ENCODE results near the gene RTN4RL2.
A peak's percentile ranks its signal among the peaks of the same experiment; 100 is the strongest.

RTN4RL2 gene

DNA sequence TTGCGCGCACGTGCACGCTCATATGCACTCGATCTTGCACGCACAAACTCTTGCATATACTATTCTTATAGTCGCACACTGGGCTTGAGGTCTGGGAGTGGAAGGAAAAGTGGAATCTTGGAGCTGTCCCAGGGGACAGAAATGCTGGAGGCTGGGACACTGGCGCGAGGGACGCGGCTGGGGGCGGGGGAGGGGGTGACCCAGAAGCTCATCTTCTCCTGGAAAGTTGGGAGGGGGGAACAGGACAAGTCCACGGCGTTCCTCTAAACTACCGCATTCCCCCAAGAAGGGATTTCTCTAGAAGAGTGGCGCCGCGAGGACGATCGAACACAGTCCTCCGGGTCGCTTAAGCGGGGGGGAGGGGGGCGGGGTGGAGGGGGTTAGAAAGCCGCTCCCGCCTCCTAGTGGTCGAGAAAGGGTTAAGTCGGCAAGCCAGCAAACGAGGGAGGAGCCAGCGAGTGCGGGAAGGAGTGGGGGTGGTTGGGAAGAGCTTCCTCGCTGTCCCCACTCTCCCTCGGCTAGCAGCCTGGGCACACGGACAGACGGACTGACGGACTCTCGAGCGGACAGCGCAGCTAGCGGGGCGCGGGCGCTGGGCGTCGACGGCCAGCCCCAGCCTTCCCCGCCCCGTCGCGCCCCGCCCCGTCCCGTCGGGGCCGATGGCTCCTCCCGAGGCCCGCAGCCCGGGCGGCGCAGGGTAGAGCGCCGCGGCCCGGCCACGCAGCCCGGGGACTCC lies at the start of gene RTN4RL2:
Gene RTN4RL2 (plus strand): TSS at position 507 of the 736 bp plus-strand sequence. CDS start 338 bp downstream, outside the sequence.
- no peak for DNase-seq

DNA sequence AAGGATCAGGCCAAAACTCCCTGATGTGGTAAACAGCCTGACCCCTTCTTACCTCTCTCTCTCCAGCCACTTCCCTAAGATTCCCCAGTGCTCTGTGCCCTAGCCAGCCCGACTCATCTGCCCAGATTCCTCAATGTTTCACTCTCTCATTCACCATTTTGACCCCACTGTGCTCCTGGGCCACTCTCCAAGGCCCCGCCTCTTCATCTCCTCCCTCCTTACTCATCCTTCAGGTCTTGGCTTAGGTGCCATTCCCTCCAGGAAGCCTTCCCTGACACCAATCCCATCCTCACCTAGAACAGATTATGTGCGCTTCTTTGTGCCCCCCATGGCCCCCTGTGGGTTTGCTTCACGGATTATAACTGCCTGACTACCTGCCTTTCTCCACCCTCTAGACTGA lies 46.6 kb upstream of the RTN4RL2 start:
- DNase-seq: no peak

DNA sequence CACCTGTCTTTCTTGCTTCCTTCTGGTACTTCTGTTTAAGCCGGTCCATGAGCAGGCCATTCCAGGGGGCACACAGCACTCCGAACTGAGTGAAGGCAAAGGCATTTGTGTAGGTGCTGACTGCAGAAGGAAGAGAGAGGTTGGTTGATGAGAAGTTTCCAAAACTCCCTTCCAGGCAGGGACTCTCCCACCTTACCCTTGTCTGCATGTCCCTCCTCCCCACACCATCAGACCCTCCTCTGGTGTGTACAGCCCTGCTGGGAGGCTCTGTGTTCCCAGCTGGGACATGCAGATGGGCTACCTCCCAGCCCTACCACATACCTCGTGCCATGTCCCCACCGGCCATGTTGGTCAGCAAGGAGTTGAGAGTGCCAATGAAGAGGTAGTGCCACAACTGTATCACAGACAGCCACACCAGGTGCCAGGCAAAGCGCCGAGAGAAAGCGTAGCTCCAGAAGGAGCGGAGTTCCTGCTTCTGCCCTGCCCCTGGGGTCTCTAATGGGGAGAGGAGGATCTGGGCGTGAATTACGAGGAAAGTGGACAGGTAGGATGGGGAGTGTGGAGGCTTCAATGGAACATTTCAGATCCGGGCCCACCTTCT lies 45.6 kb upstream of the RTN4RL2 start:
- DNase-seq: no peak

DNA sequence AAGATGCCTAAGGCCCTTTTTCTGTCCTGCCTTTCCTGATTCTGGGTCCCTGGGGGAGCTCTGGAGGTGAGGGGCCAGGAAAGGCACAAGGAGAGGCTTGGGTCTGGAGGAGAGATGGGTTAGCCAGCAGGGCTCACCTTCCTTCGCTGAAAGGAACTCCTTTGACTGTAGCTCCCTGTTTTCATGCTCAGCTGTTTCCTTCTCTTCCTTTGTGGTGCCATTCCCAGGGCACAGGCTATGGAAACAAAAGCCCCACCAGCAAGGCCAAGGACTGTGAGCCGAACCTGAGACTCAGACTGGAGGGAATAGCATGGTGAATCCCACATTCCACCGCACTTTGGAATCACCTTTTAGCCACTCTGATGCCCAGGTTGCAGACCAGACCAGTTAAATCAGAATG lies 43.9 kb upstream of the RTN4RL2 start:
- no peak for DNase-seq

DNA sequence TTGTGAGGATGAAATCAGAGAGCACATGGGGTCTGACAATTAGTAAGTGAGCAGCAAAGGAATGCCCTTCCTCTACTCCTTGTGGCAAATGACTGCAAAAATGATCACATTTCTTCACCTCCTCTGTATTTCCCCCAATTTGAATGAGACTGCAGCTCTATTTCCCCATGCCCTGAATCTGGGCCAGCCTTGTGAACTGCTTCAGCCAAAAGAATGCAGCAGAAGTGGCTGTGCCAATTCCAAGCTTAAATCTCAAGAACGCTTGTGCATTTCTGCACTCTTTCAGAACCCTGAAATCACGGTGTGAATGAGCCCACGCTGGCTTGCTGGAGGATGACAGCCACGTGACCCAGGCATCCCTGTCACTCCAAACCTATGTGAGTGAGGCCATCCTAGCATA lies 43.3 kb upstream of the RTN4RL2 start:
- DNase-seq: no peak

DNA sequence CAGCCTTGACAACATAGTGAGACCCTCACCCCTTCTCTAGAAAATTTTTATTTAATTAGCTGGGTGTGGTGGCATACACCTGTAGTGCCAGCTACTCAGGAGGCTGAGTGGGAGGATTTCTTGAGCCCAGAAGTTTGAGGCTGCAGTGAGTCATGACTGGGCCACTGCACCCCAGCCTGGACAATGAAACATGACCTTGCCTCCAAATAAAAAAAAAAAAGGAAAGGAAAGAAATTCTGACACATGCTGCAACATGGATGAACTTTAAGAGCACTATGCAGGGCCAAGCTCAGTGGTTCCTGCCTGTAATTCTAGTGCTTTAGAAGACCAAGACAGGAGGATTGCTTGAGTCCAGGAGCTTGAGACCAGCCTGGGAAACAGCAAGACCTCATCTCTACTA lies 42.2 kb upstream of the RTN4RL2 start:
- no peak for DNase-seq

DNA sequence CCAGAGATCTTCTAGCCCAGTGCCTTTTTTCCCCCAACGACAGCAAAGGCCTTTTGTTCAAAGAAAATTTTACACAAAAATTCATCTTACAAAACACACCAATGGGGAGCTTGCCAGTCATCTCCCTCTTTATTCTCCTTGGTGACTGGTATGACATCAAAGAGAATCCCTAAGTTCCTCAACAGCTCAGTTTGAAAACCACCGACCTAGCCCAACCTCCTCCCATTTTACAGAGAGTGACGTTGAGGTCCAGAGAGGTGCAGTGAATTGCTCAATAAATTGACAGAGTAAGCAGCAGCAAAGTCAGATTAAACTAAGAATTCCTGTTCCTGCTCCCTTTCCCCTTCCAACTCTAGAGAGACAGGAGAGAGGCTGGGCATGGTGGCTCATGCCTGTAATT lies 41.2 kb upstream of the RTN4RL2 start:
- no peak for DNase-seq

DNA sequence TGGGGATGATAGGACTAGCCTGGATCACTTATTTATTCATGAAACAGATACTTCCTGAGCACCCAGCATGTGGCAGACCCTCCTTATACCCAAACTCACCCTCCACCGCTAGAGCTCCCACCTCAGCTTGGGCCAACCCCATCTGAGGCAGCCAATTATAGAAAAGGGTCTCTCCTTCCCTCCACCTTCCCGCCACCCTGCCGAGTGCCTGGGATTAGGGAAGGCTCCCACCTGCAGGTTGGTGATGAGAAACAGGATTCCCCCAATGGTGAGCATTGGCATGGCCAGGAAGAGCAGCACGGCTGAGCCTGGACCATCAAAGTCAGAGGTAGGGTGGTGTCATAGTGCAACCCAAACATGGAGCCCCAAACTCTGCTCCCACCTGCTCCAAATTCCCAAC lies 39.3 kb upstream of the RTN4RL2 start:
- DNase-seq: no peak

DNA sequence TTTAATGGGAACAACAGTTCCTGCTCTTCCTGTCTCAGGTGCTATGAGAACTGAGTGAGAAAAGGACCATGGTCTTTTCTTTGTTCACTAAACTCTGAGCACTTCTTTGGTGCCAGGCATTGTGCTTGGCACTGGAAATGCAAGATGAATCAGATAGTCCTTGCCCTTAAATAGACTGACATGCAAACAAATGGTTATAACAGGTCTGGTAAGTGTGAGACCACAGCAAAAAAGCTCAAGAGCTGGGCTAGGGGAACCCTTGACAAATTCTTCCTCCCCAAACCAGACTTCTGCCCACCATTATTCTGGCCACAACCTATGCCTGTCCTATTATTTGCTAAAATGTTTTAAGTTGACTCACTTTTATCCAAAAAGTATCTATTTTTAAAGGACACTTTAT lies 38.5 kb upstream of the RTN4RL2 start:
- no peak for DNase-seq

DNA sequence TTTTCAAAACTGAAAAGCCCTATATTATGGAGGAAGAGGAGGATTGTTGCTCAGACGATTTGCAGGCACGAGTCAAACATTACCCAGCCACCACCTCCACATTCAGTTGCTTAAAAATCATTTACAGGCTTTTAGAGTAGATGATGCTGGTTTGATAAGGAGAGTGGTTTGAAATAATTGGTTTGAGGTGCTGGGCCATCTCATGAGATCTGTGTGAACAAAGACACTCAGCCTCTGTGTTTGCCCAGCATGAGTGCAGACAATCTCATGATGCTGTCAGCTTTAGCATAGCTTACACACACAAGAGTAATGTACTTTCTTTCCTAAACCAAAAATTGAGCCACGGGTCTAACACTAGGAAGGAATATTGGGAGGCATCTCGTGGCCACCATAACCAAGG lies 37.7 kb upstream of the RTN4RL2 start:
- DNase-seq: no peak

DNA sequence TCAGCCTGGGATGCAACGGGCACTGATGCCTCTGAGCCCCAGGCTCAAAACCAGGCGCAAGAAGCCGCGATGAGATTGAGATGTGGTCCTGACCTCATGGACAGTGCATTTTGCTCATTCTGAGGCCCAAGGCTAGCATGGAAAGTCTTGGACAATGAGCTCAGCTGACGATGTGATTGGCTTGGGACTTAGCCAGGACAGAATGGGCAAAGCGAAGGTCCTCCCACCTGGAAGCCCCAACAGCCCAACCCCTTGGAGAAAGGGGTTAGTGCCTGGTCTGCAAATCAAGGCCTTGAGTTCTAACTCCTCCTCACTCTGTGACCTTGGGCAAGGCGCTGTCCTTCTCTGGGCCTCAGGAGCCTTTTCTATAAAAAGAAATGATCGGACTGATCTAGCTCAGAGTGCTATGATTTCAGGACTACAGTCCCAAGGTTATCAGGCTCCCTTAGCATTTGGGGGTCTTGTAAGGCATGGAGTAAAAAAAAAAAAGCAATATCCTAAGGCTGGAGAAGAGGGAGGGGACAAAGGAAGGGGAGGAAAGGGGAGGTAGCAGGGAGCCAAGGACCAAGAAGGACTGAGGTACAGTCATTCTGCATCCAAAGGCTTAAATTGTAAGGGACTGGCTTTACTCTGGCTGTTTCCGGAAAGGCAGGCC lies 36.1 kb upstream of the RTN4RL2 start:
- no peak for DNase-seq

DNA sequence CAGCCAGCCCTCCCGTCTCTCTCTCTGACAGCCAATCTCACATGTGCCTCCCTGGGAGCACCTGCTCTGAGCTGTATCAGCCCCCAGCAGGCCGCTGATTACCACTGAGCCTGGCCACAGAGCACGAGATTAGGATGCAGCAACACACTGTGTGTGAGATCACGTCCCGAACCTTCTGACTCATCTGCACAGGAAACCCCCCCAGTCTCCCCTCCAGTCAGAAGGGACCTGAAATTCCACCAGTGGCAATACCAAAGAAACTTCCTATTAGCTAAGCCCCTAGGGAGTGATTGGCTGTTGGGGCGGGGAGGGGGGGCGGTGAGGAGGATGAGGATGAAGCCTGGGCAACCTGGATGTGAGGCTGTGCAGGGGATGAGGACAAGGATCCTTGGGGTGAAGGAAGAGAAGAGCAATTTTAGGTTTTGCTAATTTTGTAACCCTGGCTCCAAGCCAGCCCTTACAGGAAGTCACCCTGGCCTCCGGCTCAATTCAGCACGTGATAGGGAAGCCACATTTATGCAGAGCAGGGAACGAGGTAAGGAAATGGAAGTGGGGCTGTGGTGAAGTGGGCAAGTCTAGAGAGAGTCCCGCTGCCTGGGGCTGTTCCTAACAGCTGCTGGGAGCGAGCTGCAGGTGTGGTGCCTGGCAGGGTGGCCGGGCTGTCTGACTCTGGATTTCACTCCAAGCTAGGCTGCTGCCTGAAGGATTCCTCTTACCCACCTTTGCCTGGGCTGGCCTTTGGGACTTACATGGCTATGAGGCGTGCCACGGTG lies 35.4 kb upstream of the RTN4RL2 start:
- DNase-seq: peak in 5 of 14 donors; percentile 7 to 70 (median 11)

DNA sequence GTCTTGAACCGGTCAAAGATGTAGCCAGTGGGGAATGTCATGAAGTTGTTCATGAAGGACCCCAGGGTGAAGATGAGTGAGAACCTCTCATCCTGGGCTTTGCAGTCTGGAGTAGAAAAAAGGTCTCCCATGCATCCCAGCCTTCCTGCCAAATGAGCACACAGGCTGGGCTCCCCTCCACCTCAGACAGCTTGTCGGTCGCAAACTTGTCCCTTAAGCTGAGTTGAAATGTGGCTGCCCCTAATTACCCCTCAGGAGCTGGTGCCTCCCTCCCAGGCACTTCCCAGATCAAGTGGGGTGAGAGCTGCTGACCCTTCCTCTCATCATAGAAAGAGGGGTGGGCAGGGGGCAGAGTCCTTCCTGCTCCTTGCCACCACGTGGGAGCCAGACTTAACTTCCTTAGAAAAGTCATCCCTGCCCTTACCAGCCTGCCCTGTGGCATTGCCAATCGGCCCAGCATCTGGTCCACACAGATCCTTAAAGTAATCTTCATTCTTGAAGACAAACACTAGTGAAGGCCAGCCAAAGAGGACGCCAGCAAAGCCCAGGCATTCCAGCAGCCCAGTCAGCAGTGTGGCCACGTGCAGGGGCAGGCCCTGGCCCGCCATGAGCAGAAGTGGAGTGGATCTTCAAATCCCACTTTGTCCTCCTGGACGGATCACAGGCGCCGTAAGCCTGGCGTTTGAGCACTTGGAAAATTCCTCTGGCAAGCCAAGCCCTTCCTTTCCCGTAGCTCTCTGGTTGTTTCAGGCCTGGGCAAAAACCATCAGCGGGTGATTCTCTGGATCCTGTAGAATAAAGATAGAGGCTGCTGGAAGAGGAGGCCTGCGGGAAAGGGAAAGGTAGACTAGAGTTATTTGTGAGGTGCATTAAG lies 34.5 kb upstream of the RTN4RL2 start:
- DNase-seq: peak in 6 of 14 donors; percentile 6 to 53 (median 16)

DNA sequence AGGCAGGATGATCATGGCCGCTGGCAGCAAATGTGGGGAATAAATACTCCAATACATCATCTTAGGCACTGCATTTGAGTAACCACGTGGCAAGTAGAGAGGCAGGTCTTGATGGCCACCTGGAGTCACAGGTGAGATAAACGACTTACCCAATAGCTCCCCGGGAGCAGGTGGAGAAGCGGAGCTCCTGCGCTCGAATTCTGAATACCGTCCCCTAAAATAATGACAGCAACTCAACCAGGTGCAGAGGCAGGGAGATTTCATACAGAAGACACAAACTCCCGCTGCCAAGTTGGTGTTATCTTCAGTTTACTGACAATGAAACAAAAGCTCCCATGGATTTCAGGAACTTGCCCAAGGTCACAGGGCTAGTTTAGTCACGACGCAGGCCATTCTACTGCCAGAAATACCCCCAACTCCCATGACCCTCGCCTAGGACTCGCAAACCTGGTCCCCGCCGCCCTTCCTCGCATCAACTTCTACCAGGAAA lies 33.8 kb upstream of the RTN4RL2 start:
- DNase-seq: peak in 1 of 14 donors; percentile 30

DNA sequence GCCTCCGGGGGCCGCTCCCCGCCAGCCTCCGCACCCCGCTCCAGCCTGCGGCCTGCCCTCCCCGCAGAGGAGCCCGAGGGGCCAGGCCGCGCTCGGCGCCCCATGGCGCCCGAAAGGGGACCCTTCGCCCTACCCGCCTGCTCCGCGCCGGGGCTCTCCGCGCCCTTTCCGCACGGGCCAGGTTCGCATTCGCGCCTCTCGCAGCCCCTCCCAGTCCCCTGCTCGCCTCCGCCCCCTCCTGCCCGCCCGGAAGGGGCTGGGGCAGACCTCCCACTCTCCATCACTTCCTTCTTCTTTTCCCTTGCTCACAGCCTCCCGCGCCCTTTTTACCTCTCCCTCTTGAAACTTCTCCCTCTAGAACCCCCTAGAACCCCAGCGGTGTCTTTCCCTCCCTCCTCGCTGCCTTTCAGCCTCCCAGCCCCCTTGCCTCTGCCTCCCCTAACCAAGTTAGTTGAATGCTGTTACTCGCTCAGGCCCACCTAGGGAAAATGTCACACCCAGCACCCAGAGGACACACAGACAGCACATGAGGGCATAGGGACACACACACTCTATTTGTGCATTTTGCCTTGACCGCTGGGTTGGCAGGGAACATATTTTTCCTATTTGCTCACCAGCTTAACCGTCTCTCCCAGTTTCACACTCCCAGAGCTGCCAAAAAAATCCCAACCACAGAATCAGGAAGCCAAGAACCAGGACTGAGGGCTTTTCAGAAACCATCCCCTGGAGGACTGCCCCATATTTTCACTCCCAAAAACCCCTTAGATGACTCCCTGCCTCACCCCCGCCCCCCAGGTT lies 33.2 kb upstream of the RTN4RL2 start, which contains the start of gene SLC43A3:
Gene SLC43A3 (minus strand): TSS at position 193 of the 798 bp plus-strand sequence. CDS start 949 bp downstream, outside the sequence.
- peak in 10 of 14 donors; percentile 16 to 65 (median 50) for DNase-seq

DNA sequence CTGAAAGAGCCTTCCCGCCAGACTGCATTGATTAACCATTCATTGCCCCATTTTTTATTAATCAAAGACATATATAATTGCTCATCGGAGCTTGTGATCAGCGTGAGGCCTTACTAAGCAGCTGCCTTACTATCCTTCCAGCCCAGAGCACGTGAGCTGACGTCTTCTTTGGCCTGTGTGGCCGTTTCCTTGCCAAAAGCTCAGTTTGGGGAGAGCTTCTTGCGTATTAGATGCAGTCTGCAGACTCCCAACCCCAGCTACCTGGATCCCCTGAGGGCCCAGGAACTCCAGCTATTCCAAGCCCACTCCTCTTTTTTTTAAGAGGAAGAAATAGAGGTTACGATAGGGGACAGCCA lies 32.6 kb upstream of the RTN4RL2 start:
- peak in 6 of 14 donors; percentile 6 to 52 (median 40) for DNase-seq

DNA sequence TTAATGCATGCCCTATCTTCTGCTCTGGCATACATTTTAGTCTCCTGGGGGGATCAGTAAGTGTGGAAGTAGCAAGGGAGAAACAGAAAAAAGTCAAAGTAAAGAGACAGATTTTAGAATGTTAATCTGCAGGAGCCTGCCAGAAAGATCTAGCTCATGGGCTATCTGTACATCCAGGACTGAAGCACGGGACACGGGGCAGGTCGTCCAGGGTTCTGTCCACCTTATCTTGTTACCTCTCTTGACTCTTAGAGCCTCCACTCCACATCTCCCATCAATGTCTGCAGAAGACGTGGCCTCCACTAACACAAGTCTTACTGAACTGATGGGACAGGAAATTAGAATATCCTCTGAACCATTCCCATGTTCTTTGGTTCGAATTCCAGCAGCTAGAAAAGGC lies 31.7 kb upstream of the RTN4RL2 start:
- DNase-seq: no peak

DNA sequence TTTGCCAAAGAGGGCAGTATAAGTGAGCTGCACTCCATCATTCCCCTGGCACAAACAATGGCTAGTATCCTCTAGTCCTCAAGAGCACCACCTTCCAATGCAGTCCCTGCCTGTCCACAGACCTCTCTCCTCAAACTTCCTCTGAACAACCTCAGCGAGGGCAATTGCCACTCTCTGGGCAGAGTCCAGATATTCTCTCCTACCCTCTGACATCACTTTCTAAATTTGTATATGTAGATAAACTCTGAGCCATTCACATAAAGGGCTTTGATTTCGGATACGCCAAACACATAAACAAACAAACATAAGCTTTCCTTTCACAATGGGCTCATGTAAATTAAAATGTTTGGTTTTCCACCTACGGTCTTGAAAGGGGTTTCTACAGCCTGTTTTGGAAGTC lies 30.4 kb upstream of the RTN4RL2 start:
- no peak for DNase-seq

DNA sequence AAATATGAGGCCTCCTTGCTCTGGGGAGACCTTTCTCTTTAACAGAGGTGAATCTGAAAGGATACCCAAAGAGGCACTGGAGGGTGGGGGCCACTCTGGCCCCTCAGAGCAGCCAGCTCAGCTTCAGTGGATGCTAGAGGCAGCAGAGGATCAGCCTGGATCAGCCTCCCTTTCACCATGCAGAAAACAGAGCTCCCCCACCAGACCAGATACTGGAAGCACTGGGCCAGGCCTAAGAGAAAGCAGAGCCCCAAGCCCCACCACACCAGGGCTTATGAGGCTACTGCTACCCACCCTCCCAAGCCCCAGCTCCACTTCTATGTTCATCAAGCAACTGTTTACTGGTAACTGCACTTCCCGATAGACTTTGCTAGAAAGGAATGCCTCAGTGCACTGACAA lies 29.4 kb upstream of the RTN4RL2 start:
- DNase-seq: no peak

DNA sequence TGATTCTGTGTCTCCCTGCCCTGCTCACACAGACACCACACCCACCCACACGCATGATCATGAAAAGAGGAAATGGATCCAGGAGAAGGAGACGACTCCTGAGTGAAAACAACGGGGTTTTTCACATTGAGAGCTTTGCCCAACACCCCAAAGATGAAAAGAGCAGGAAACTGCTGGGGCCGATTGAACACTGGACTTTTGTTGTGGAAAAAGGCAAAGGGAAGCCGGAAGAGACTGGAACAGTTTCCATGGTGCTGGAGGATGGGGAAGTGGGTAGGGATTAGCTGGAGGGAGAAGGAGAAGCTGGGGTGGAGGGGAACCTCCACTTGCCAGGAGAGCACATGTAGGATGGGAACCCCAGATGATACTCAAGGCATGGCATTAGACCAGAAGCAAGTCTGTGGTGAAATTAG lies 28.2 kb upstream of the RTN4RL2 start:
- peak in 6 of 14 donors; percentile 11 to 49 (median 24) for DNase-seq

DNA sequence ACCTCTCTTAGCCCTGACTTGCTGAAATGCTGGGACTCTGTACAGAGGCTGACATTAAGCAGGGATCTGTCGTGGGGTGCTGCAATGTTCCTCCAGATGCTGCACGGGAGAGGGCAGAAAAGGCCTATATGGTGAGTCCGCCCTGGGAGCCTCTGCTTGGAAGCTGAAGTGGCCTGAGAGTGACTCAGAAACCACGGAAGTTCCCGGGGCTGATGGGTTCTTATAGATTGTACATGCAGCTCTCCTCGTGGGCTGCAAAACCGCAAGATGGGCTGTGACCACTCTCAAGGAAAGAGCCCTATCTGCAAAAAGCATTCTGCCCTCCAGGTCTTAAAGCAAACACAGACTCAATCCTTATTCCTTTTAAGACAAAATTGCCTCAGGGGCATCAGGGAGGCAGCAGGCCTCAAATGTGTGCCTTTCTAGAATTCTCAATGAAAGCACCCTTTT lies 27.6 kb upstream of the RTN4RL2 start:
- DNase-seq: peak in 1 of 14 donors; percentile 44

All from C1 segment of cervical spinal cord (tissue), 14 donors.